CD4-positive, alpha-beta T cell treated with Interleukin-2 at 100 ng/mL for 4 hours (primary cell): ENCODE results near the gene MERTK.
"Not testable (repeated sequence)": the region's sequence is repeated elsewhere in the genome, so short reads cannot be mapped to it uniquely, and the experiment has no call there.

Experiments used
- DNase-seq: peaks from one replicate; pipeline ENCODE4 v3.0.0-alpha.2; 2020; ENCODE audit warnings: low spot score

Gene MERTK

GRCh38 chr2:111910609-111911277 lies 12.3 kb downstream of the MERTK start:
- no peak for DNase-seq

DNA sequence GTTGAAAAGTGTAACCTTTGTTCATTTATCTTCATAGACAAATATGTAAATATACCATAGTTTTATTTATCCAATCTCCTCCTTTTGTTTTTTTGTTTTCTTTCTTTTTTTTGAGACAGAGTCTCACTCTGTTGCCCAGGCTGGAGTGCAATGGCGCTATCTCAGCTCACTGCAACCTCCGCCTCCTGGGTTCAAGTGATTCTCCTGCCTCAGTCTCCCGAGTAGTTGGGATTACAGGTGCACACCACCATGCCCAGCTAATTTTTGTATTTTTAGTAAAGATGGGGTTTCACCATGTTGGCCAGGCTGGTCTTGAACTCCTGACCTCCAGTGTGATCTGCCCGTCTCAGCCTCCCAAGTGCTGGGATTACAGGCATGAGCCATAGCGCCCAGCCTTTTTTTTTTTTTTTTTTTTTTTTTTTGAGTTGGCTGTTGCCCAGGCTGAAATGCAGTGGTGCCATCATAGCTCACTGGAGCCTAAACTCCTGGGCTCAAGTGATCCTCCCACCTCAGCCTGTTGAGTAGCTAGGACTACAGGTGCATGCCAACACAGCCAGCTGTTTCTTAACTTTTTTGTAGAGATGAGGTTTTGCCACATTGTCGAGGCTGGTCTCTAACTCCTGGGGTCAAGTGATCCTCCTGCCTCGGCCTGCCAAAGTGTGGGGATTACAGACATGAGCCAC lies 13.0 kb downstream of the MERTK start:
- DNase-seq: not testable (repeated sequence)

- no peak for DNase-seq
These were observed 14.1 kb downstream of the MERTK start for GRCh38 chr2:111912547-111912946.

- no peak for DNase-seq
These were observed 18.7 kb downstream of the MERTK start for GRCh38 chr2:111917106-111917505.

DNA sequence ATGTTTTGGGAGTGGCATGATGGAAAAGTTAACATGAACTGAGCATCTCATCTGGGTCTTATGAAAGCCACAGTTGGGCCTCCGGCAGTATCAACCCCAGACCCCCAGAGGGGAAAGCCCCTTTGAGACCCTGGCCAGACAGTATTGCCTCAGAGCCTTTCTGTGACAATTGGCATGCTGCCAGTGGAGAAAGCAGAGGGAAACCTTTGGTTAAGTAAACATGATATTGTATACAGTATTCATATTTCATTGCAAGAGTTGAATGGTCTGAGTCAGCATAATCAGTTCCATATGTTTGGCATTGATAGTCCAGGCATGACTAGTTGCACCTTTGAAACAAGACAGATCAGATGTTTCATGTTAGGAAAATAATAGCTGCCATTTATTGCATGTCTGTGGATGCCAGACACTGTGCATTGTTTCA lies 20.0 kb downstream of the MERTK start:
- DNase-seq: no peak

GRCh38 chr2:111919365-111919764 lies 21.0 kb downstream of the MERTK start:
- no peak for DNase-seq

GRCh38 chr2:111919794-111920608 lies 21.6 kb downstream of the MERTK start:
- DNase-seq: no peak

DNA sequence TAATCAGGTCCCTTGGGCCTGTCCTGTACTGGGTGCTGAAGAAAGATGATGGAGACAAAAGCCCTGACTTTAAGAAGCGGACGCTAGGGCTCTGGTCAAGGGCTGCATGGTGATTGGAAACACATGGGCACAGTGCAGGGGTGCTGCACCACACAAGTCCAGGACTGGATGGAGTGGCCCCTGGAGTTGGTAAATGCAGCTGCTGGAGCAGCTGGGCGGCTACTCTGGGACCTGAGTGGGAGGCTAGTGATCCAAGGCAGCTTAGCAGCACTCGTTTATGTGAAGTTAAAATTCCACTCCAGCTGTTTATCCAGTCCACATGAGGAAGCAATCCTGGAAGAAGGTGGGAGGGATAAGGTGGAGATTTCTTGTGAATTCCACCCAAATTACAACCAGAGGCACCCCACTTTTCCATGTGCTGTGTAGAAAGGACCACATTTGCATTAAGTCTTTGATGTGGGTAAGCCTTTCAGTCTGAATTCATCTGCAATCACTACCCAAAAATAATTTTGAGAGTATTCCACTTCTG lies 24.9 kb downstream of the MERTK start:
- no peak for DNase-seq

- DNase-seq: no peak
These were observed 26.3 kb downstream of the MERTK start for GRCh38 chr2:111924617-111925107.

DNA sequence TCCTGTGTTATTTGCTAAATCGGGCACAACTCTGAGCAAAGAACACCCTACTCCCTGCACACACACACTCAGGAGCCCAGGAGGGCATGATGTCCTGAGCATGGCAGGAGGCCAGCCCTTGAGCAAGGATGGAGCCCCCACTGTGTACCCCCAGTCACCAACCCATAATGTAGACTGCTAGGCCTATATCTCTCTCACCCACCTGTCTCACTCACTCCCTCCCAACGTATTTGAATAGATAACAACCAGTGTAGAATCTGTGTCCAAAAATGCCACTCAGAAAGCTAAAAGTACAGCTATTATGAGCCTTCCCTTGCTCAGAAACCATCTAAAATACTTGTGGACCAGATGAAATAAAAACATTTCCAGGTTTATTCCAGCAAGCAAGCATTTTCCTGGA lies 29.3 kb downstream of the MERTK start:
- DNase-seq: no peak

GRCh38 chr2:111930409-111930808 lies 32.0 kb downstream of the MERTK start:
- DNase-seq: no peak

DNA sequence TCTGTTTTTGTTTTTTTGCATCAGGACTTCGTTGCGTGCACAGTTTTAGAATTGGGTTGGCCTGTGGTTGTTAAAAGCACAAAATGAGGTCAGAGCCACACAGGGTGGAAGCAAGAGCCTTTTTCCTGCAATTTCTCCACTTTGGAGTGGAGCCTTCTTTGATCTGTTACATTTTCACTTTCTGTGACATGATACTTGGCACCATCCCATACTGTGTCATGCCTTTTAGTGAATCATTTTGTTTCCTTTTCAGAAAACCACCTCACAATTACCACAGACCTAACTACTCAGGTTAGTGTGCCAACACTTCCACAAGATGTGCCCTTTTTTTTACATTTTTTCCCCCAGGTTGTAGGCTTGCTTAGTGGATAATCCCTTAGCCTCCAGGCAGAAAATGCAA lies 32.5 kb downstream of the MERTK start:
- no peak for DNase-seq

GRCh38 chr2:111932841-111933291 lies 34.5 kb downstream of the MERTK start:
- DNase-seq: no peak

DNA sequence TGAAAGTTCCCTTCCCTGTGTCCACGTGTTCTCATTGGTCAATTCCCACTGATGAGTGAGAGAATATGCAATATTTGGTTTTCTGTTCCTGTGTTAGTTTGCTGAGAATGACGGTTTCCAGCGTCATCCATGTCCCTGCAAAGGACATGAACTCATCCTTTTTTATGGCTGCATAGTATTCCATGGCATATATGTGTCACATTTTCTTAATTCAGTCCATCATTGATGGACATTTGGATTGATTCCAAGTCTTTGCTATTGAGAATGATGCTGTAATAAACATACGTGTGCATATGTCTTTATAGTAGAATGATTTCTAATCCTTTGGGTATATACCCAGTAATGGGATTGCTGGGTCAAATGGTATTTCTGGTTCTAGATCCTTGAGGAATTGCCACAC lies 35.5 kb downstream of the MERTK start:
- DNase-seq: not testable (repeated sequence)

DNA sequence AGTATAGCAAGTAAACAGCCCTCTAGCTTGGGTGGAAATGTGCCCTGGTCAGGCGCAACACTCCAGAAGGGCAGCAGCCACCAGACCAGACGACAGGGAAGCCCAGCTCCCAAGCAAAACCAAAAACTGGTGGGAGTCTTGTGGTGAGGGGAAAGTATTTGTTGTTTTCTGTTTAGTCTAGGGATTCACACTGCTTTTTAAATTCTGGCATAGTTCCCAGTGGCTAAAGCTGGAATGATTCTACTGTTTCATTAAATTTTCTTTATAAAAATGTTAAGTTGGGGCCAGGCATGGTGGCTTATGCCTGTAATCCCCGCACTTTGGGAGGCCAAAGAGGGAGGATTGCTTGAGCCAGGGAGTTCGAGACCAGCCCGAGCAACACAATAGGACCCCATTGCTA lies 38.5 kb downstream of the MERTK start:
- no peak for DNase-seq

- no peak for DNase-seq
These were observed 40.0 kb downstream of the MERTK start for GRCh38 chr2:111938392-111938791.

DNA sequence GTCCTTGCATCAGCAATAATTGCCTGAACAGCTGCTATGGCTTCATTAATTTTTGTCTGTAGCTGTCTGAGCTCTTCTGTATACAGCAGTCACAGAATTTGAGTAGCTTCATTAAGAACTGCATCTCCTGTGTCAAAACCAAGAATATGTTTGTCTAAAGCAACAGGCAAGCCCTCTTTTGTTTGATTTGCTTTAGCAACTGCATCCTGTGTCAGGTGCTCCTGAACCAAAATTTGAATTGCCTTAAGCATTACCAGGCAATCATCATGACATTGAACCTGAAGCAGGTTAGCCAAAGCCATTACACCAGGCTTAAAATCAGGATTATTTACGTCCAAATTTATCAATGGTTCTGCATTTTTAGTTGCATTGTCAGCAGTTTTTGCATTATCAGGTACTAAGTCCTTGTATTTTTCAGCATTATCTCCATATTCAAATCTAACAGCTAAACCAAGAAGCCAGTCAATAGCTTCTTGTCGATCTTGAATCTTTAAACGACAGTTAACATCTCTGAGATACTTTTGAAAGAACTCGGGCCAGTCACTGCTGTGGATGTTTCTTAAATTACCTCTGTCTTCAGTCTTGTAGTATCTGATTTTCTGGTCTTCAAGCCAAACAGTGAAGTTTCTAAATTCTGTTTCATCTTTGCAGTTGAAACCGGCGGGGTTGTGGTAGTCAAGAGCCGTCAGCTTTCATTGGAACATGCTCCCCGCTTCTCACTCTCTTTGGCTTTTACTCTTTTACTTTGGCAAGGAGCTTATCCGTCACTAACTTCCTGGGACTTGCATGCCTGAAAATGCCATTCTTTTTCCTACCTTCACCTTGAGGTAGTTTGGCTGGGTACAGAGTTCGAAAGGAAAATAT lies 42.2 kb downstream of the MERTK start:
- no peak for DNase-seq

DNA sequence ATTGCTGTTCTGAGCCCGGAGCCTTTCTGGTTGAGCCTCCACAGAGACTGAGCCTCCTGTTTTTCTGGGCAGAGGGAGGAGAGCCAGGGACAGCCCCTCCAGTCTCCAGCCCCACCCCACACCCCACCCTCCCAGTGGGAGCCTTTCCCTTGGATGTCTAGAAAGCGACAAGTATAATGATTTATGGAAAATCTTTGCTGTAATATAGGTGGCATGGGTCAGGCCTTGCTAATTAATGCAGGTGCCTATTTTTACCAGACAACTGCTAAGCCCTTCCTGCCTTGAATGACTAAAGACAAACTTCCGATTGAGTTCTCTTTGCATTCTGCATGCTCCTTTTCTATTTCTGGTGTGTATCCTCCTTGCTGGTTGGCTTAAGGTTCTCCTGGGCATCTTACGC lies 43.1 kb downstream of the MERTK start:
- no peak for DNase-seq

GRCh38 chr2:111944531-111945210 lies 46.3 kb downstream of the MERTK start:
- no peak for DNase-seq

DNA sequence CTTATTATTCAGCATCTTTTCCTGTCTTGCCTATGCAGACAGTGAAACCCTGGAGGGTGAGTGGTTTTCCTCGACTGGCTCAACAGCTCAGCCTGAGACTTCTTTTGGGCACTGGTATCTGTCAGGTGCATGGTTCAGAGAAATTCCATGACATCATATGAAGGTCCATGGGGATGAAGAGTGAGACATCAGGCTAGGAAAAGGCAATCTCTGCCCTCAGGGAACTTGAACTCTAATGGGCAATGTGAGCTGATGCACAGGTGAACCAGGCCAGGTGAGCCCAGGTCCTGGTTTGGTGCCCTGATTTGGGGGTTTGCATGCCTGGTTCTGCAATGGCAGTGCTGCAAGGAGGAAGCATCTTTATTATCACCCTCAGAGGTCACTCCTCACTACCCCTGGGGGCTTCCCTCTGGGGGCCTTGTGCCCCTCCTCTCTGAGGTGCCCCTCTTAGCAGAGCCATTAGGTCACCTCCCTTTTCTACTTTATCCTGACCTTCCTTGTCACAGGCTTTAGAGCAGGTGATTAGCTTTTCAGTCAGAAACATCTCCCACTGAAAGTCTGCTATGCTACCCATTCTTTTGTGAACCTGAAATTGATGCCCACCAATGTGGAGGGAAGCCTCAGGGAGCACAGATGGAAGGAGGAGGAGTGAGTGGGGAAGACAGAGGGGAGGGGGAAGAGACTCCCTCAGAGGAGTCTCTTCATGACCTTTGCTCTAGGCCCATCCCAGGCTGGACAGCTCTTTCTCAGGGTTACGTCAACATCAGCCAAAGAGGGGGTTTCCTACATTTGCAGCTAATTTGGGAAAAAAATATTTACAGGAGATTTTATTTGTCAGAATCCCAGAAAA lies 47.3 kb downstream of the MERTK start:
- DNase-seq: no peak
